H1 (cell line): Measurements from ENCODE around the gene NELFB. TPM values are rescaled to one million over a fixed set of nuclear protein-coding genes. Genes with fewer than 3 reads are reported as not detected.

Source experiments
- CTCF ChIA-PET: fragments of 300-600 bp; sonication (Branson Sonifier 250); formaldehyde crosslinking; loops from one replicate; lab custom pipeline; 2021; ENCODE audit not compliant: partially characterized antibody; lab: Charles Lee
- POLR2A ChIA-PET: fragments of 300-600 bp; sonication (Branson Sonifier 250); formaldehyde crosslinking; loops from one replicate; lab custom pipeline; 2021; ENCODE audit warnings: inconsistent platforms; ENCODE audit not compliant: partially characterized antibody; lab: Charles Lee
- DNase-seq, 2 experiments: peaks; one replicate each; pipeline versions ENCODE4 v3.0.0 to v3.0.0-alpha.2; 2010 to 2022; ENCODE audit warnings: low spot score in 2 of 2, low read depth in 1 of 2, mixed read lengths in 1 of 2
- FAIRE-seq: peaks from 2 replicates; lab custom pipeline; 2011; peaks lifted over from hg19 to GRCh38; lab: Jason Lieb, UNC
- H2AFZ ChIP-seq: 2 replicates; pipeline ENCODE4 v1.8.1; 2012; ENCODE audit warnings: low read length, inconsistent platforms
- H2AK5ac ChIP-seq: 2 replicates; pipeline ENCODE4 v1.6.1; 2013; ENCODE audit warnings: low read depth, low read length
- H2BK120ac ChIP-seq: replicated peaks from 2 replicates; pipeline ENCODE3; 2013; ENCODE audit warnings: low read depth, low read length, inconsistent platforms
- H2BK12ac ChIP-seq: 2 replicates; pipeline ENCODE4 v1.6.1; 2013; ENCODE audit warnings: low read depth, low read length
- H2BK15ac ChIP-seq: 2 replicates; pipeline ENCODE4 v1.6.1; 2013; ENCODE audit warnings: low read length
- H2BK20ac ChIP-seq: 2 replicates; pipeline ENCODE4 v1.6.1; 2013; ENCODE audit warnings: low read length
- H2BK5ac ChIP-seq: 2 replicates; pipeline ENCODE4 v1.6.1; 2013; ENCODE audit warnings: low read depth, low read length
- H3K14ac ChIP-seq: 2 replicates; pipeline ENCODE4 v1.6.1; 2013; ENCODE audit warnings: inconsistent platforms; ENCODE audit not compliant: insufficient read length
- H3K18ac ChIP-seq: 2 replicates; pipeline ENCODE4 v1.6.1; 2013; ENCODE audit warnings: low read length; ENCODE audit errors: extremely low read depth
- H3K23ac ChIP-seq: 2 replicates; pipeline ENCODE4 v1.6.1; 2013; ENCODE audit warnings: inconsistent platforms; ENCODE audit not compliant: insufficient read length
- H3K23me2 ChIP-seq: 2 replicates; pipeline ENCODE4 v1.6.1; 2013; ENCODE audit warnings: low read depth, low read length
- H3K27ac ChIP-seq: 2 replicates; pipeline ENCODE4 v1.6.1; 2011; ENCODE audit warnings: low read depth, low read length, inconsistent platforms
- H3K27me3 ChIP-seq, 4 experiments: replicated peaks in 1 of 4; 1 replicate in 1 of 4; 2 replicates in 3 of 4; pipeline versions ENCODE4 v1.6.1 to v1.8.1; 2011 to 2013; ENCODE audit warnings: low read length in 3 of 4, mild to moderate bottlenecking in 3 of 4, inconsistent platforms in 2 of 4, mixed read lengths in 2 of 4, moderate library complexity in 1 of 4; ENCODE audit not compliant: control insufficient read depth in 3 of 4, insufficient read depth in 3 of 4; ENCODE audit errors: extremely low read depth in 1 of 4
- H3K36me3 ChIP-seq, 4 experiments: 2 replicates each; pipeline versions ENCODE4 v1.6.1 to v1.8.1; 2011 to 2013; ENCODE audit warnings: mild to moderate bottlenecking in 4 of 4, low read length in 3 of 4, moderate library complexity in 2 of 4, control low read depth in 1 of 4, inconsistent platforms in 1 of 4; ENCODE audit not compliant: insufficient read depth in 4 of 4, control insufficient read depth in 2 of 4
- H3K4ac ChIP-seq: replicated peaks from 2 replicates; pipeline ENCODE3; 2013; ENCODE audit warnings: low read length, low read depth, mixed read lengths, inconsistent platforms; ENCODE audit not compliant: insufficient read length
- H3K4me1 ChIP-seq, 4 experiments: replicated peaks in 1 of 4; 1 replicate in 1 of 4; 2 replicates in 3 of 4; pipeline versions ENCODE4 v1.6.1 to v1.8.1; 2011 to 2013; ENCODE audit warnings: low read length in 3 of 4, inconsistent platforms in 2 of 4, mixed read lengths in 1 of 4; ENCODE audit not compliant: insufficient read depth in 4 of 4, control insufficient read depth in 3 of 4
- H3K4me2 ChIP-seq, 2 experiments: 2 replicates each; pipeline versions ENCODE4 v1.6.1 to v1.8.1; 2011 to 2013; ENCODE audit warnings: low read depth in 2 of 2, low read length in 2 of 2, control low read depth in 1 of 2, inconsistent platforms in 1 of 2, mild to moderate bottlenecking in 1 of 2; ENCODE audit not compliant: insufficient read depth in 1 of 2
- H3K4me3 ChIP-seq, 4 experiments: fragments of 200-600, 300-600 bp in 1 of 4; sonication (generic), shearing (Covaris generic), sonication (Bioruptor Twin) in 1 of 4; 2 replicates each; pipeline versions ENCODE4 v1.5.1 to v1.8.1; 2011 to 2016; ENCODE audit warnings: low read length in 4 of 4, low read depth in 3 of 4, control low read depth in 2 of 4, inconsistent platforms in 2 of 4, mild to moderate bottlenecking in 2 of 4, mixed read lengths in 1 of 4, moderate library complexity in 1 of 4; ENCODE audit not compliant: insufficient read depth in 2 of 4; ENCODE audit errors: extremely low read depth in 1 of 4
- H3K56ac ChIP-seq: replicated peaks from 2 replicates; pipeline ENCODE3; 2013; ENCODE audit warnings: low read depth, mild to moderate bottlenecking, mixed read lengths, low read length, inconsistent platforms; ENCODE audit not compliant: insufficient read length
- H3K79me1 ChIP-seq: 2 replicates; pipeline ENCODE4 v1.6.1; 2013; ENCODE audit warnings: low read depth, low read length, control low read depth
- H3K79me2 ChIP-seq, 2 experiments: 2 replicates each; pipeline versions ENCODE4 v1.6.1 to v1.8.1; 2012 to 2013; ENCODE audit warnings: low read length in 2 of 2, mild to moderate bottlenecking in 2 of 2, inconsistent platforms in 1 of 2; ENCODE audit not compliant: insufficient read depth in 2 of 2, control insufficient read depth in 1 of 2
- H3K9ac ChIP-seq, 4 experiments: replicated peaks in 1 of 4; 1 replicate in 1 of 4; 2 replicates in 3 of 4; pipeline versions ENCODE4 v1.6.1 to v1.8.1; 2011 to 2013; ENCODE audit warnings: low read depth in 3 of 4, low read length in 3 of 4, control low read depth in 2 of 4, mild to moderate bottlenecking in 2 of 4, moderate library complexity in 2 of 4, inconsistent platforms in 1 of 4; ENCODE audit errors: extremely low read depth in 1 of 4
- H3K9me3 ChIP-seq, 2 experiments: 2 replicates each; pipeline versions ENCODE4 v1.6.1 to v1.8.1; 2012 to 2013; ENCODE audit warnings: mild to moderate bottlenecking in 2 of 2, moderate library complexity in 2 of 2, control low read depth in 1 of 2, inconsistent platforms in 1 of 2, low read depth in 1 of 2, low read length in 1 of 2, mixed read lengths in 1 of 2; ENCODE audit not compliant: insufficient read depth in 2 of 2
- H4K20me1 ChIP-seq, 2 experiments: replicated peaks in 1 of 2; 2 replicates each; pipeline versions ENCODE3 to v1.8.1; 2011 to 2013; ENCODE audit warnings: inconsistent platforms in 2 of 2, low read length in 2 of 2, mild to moderate bottlenecking in 1 of 2; ENCODE audit not compliant: insufficient read depth in 2 of 2, control insufficient read depth in 1 of 2
- H4K5ac ChIP-seq: 2 replicates; pipeline ENCODE4 v1.6.1; 2013; ENCODE audit warnings: low read length, low read depth, mixed read lengths, inconsistent platforms; ENCODE audit not compliant: insufficient read length
- H4K8ac ChIP-seq: 2 replicates; pipeline ENCODE4 v1.8.0; 2013; ENCODE audit warnings: mild to moderate bottlenecking, moderate library complexity, low read length, inconsistent platforms; ENCODE audit not compliant: insufficient read depth; ENCODE audit errors: extremely low read depth
- H4K91ac ChIP-seq: replicated peaks from 2 replicates; pipeline ENCODE3; 2013; ENCODE audit warnings: low read length, mixed read lengths, inconsistent platforms; ENCODE audit not compliant: insufficient read length
- CBX5 ChIP-seq: fragments of 300-800, 300-1000 bp; sonication (generic); IDR thresholded peaks from 2 replicates; pipeline ENCODE4 v1.7.1; 2016; ENCODE audit warnings: antibody characterized with exemption, low read length, low read depth
- CBX8 ChIP-seq: fragments of 300-800, 300-1000 bp; sonication (generic); IDR thresholded peaks from 2 replicates; pipeline ENCODE4 v1.7.1; 2016; ENCODE audit warnings: low read depth, low read length, borderline replicate concordance
- HDAC2 ChIP-seq, 2 experiments: fragments of 300-600 bp in 1 of 2; sonication (generic) in 1 of 2; IDR thresholded peaks; 2 replicates each; pipeline ENCODE4 v1.6.1; 2011 to 2012; ENCODE audit warnings: low read depth in 2 of 2, low read length in 2 of 2, mild to moderate bottlenecking in 2 of 2, moderate library complexity in 2 of 2, borderline replicate concordance in 1 of 2, inconsistent platforms in 1 of 2
- KDM5A ChIP-seq: fragments of 200-600 bp; IDR thresholded peaks from 2 replicates; pipeline ENCODE4 v1.7.1; 2012; ENCODE audit warnings: mild to moderate bottlenecking, low read length, inconsistent platforms, mixed read lengths
- SUZ12 ChIP-seq: fragments of 200-600 bp; sonication (generic); IDR thresholded peaks from 2 replicates; pipeline ENCODE4 v1.6.1; 2012; ENCODE audit warnings: mild to moderate bottlenecking, inconsistent platforms, low read length, moderate library complexity, mixed read lengths
- TBP ChIP-seq: IDR thresholded peaks from 2 replicates; pipeline ENCODE4 v1.6.1; 2011; ENCODE audit warnings: low read depth, low read length, improper control_type of control experiment
- WGBS, 2 experiments: shearing (Covaris generic) in 1 of 2; methylation state at CpG; one replicate each; pipeline versions ENCODE4 v1.1.6 to v1.1.7; 2013 to 2015; ENCODE audit warnings: low lambda C conversion rate in 2 of 2, mixed read lengths in 2 of 2, inconsistent platforms in 1 of 2, low coverage in 1 of 2, missing lambda C conversion rate in 1 of 2; ENCODE audit not compliant: insufficient replicate concordance in 2 of 2, insufficient coverage in 1 of 2, insufficient read length in 1 of 2; ENCODE audit errors: extremely low coverage in 1 of 2, missing lambda C conversion rate in 1 of 2; 5-methylcytosine and 5-hydroxymethylcytosine counted together
- long read RNA-seq, 2 experiments: library from RNA in 1 of 2; library from capped mRNA in 1 of 2; stranded (forward); transcript quantifications; one replicate each; pipeline ENCODE4 v2.0.0, GENCODE V29; 2021; ENCODE audit warnings: inconsistent platforms in 1 of 2
- polyA minus RNA-seq, 3 experiments: library from RNA; depleted of rRNA, polyadenylated mRNA; stranded (reverse); fragments of >200 nt; gene quantifications; 1 replicate in 2 of 3; 2 replicates in 1 of 3; pipeline ENCODE4 v1.2.3, GENCODE V29; 2011
- polyA plus RNA-seq, 7 experiments: library from polyadenylated mRNA; depleted of rRNA in 3 of 7; stranded (reverse) in 5 of 7; unstranded in 2 of 7; fragments of >200 nt in 5 of 7; fragments of 200-250 nt in 2 of 7; gene quantifications; 1 replicate in 5 of 7; 2 replicates in 1 of 7; 4 replicates in 1 of 7; pipeline versions ENCODE4 v1.2.1 to v1.2.3, GENCODE V29; 2011 to 2013; ENCODE audit warnings: missing spikeins in 2 of 7, mixed read lengths in 2 of 7
- total RNA-seq: library from RNA; stranded (reverse); fragmentation: NEBNext Ultra II Directional; extraction: Animal tissue kit (Norgen Biotek cat#: 25700); gene quantifications from 2 replicates; pipeline ENCODE4 v1.2.1, GENCODE V29; 2021

NELFB gene
- 70.8 and 78.0 TPM in 2 replicates for total RNA-seq
- 57.6 and 86.5 TPM in 2 replicates for polyA plus RNA-seq (2011; rRNA removed)
- polyA plus RNA-seq (2011; cell fraction: cytosol; rRNA removed), result 76.0 TPM
- 88.6 TPM for polyA plus RNA-seq (2011; cell fraction: nucleus; rRNA removed)
- polyA plus RNA-seq (2012, experiment 1 of 2), result 60.2 to 87.1 TPM (median 80.4 TPM) in 4 replicates
- polyA plus RNA-seq (2012, experiment 2 of 2), result 79.8 TPM
- 37.9 TPM for polyA plus RNA-seq (2013, experiment 1 of 2)
- polyA plus RNA-seq (2013, experiment 2 of 2), result 37.5 TPM
- polyA minus RNA-seq (2011; rRNA and poly(A)+ RNA removed), result 38.7 and 47.9 TPM in 2 replicates
- polyA minus RNA-seq (2011; cell fraction: cytosol; rRNA and poly(A)+ RNA removed), result 49.8 TPM
- polyA minus RNA-seq (2011; cell fraction: nucleus; rRNA and poly(A)+ RNA removed), result 27.2 TPM
- long read RNA-seq, experiment 1, transcript NELFB-201 (13 exons, 2,698 nt), result major isoform, 24 of 92 reads
- long read RNA-seq, experiment 1, partial matches to known transcripts, result 61 of 92 reads
- long read RNA-seq, experiment 1, other reads (novel, unspliced or antisense), result 7 of 92 reads
- long read RNA-seq, experiment 2, result 0 reads

GRCh38 chr9:137254624-137255447, at the start of gene NELFB:
Gene NELFB, plus strand, starts transcription at chr9:137255327.
- Histone ChIP-seq H3K23ac (no peak within 1 kb of the TSS), H3K9me3 (no peaks in the 10 kb centered on the region), H3K27me3 (peaks cover 0 to 7% (median 0%) of the 10 kb centered on the region in 4 experiments; a peak in 3 of 7 replicates), H3K79me1 (peaks cover 9% of the 10 kb centered on the region), H2BK15ac (no peak within 1 kb of the TSS), H2BK12ac (peak within 1 kb of the TSS; percentile 68; the same call in 1 of the 2 replicates), H4K20me1 (peaks cover 0 to 5% of the 10 kb centered on the region in 2 experiments), H3K14ac (no peak within 1 kb of the TSS), H3K56ac (peak within 1 kb of the TSS; percentile 82), H2BK5ac (peak within 1 kb of the TSS; percentile 83), H2AK5ac (peak within 1 kb of the TSS; percentile 39; the same call in 1 of the 2 replicates), H4K5ac (peak within 1 kb of the TSS; percentile 40), H3K4me2 (peak within 1 kb of the TSS; percentile 90 to 100), H3K79me2 (peaks cover 0 to 13% of the 10 kb centered on the region in 2 experiments; a peak in 2 of 4 replicates), H3K4me3 (peak within 1 kb of the TSS; percentile 52 to 100 (median 88)), H3K4me1 (peaks cover 0 to 21% (median 16%) of the 10 kb centered on the region in 4 experiments; a peak in 5 of 7 replicates), H2BK20ac (no peak within 1 kb of the TSS), H2AFZ (peak within 1 kb of the TSS; percentile 98), H3K36me3 (peaks cover 3 to 17% (median 12%) of the 10 kb centered on the region in 4 experiments; a peak in 6 of 8 replicates), H3K23me2 (peaks cover 14% of the 10 kb centered on the region; the same call in 1 of the 2 replicates), H3K18ac (peak within 1 kb of the TSS; percentile 90), H3K4ac (peak within 1 kb of the TSS; percentile 99), H2BK120ac (no peak within 1 kb of the TSS), H3K9ac (peak within 1 kb of the TSS; percentile 53 to 75 (median 62)), H3K27ac (peak within 1 kb of the TSS; percentile 83; the same call in 1 of the 2 replicates), H4K91ac (peak within 1 kb of the TSS; percentile 57), H4K8ac (peak within 1 kb of the TSS; percentile 63)
- ChIA-PET CTCF (interaction anchor here (0.9 to 2.5 kb wide), 14 partner anchors 10 to 219 kb away, joined by 3 to 28 read pairs (median 4); partner anchors contain the start of genes RNF224, SSNA1, TOR4A and TUBB4B), POLR2A (interaction anchor here (0.9 to 69.9 kb wide), 5 partner anchors 2 to 117 kb away, joined by 3 to 1462 read pairs (median 5); partner anchors contain the start of genes CYSRT1, NDOR1, NELFB and RNF208)
- DNase-seq, result peak in 1 of 2 experiments; percentile 99
- FAIRE-seq, result no peak
- 4% methylated on average over 44 of the region's 105 CpGs; no CpG with 5 or more reads in 1 of the 2 experiments for WGBS, 2 experiments
- 0 out of 4 replicates have a peak, but pooled peaks of 1 of the 2 experiments have one; percentile 23 for TF ChIP-seq HDAC2 (IDR thresholded peaks at IDR 0.05; ENCODE audit: borderline replicate concordance in 1 of 2, low read depth in 2 of 2, low read length in 2 of 2)
- 0 out of 2 replicates have a peak, but pooled peaks have one; percentile 14 for TF ChIP-seq KDM5A
- TF ChIP-seq CBX8, result no peak
- TF ChIP-seq TBP, result peak; percentile 38; the same call in 1 of the 2 replicates
- TF ChIP-seq SUZ12, result no peak
- no peak for TF ChIP-seq CBX5
